Renal pelvis (tissue), 4 donors: ENCODE data around the gene SUPT6H. TPM values are rescaled to one million over a fixed set of nuclear protein-coding genes. Genes with fewer than 3 reads are reported as not detected.
"Not testable (repeated sequence)": the region's sequence is repeated elsewhere in the genome, so short reads cannot be mapped to it uniquely, and the experiment has no call there.

ENCODE experiments used
- DNase-seq: peaks from one replicate; pipeline ENCODE4 v3.0.0-alpha.2; 2013
- polyA plus RNA-seq, 3 donors: library from polyadenylated mRNA; unstranded; fragments of 120-200 nt; gene quantifications; one replicate each; pipeline ENCODE4 v1.2.1, GENCODE V29; 2013; ENCODE audit not compliant: insufficient read length in 3 of 3

The SUPT6H gene
- polyA plus RNA-seq, 3 donors, result 68.0 to 81.6 (median 80.7) TPM

DNA sequence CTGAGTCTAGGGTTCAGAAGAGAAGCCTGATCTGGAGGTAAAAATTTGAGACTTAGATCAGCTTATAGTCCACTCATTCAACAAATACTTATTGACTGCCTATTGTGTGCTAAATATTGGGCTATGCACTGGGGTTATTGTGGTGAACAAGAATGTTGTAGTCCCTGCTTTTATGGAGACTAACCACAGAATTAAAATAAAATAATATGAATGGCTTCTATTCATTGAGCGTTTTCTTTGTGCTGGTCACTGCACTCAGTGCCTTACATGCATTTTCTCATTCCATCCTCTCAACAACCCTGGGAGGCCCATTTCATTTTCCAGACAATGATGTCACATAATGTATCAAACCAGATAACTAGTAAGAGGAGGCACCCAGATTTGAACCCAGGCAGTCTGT, 71.3 kb downstream of the SUPT6H start:
- no peak for DNase-seq

DNA sequence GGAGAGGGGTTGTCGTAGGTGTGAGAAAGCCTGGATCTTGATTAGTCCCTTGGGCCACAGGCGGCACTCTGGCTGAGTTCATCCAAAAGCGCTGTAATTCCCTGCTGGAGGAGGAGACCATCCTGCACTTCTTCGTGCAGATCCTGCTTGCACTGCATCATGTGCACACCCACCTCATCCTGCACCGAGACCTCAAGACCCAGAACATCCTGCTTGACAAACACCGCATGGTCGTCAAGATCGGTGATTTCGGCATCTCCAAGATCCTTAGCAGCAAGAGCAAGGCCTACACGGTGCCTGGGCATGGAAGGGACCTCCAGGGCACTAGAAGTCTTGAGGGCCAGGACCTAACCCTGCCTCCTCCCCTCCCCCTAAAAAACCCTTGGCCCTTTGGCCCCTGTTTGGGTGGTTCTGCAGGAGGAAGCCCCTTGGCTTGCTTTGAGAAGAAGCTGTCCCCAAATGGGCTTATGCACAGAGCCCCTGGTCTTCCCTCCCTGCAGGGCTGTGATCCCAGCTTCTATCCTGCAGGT, 72.8 kb downstream of the SUPT6H start:
- DNase-seq, result no peak

DNA sequence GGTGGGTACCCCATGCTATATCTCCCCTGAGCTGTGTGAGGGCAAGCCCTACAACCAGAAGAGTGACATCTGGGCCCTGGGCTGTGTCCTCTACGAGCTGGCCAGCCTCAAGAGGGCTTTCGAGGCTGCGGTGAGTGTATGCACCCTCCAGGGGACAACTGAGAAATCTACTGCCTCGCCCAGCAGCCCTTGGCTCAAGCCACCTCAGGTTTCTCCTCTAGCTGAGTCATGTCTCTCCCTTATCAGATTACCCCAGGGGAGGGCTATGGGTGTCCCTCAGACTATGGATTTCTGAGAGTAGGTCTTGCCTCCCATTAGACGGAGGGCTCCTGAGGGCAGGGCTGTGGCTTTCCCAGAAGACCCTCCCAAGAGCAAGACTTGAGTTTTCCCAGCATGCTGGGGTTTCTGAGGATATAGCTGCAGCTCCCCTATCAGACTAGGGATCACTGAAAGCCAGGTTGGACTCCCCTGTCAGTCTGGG, 73.3 kb downstream of the SUPT6H start:
- no peak for DNase-seq

DNA sequence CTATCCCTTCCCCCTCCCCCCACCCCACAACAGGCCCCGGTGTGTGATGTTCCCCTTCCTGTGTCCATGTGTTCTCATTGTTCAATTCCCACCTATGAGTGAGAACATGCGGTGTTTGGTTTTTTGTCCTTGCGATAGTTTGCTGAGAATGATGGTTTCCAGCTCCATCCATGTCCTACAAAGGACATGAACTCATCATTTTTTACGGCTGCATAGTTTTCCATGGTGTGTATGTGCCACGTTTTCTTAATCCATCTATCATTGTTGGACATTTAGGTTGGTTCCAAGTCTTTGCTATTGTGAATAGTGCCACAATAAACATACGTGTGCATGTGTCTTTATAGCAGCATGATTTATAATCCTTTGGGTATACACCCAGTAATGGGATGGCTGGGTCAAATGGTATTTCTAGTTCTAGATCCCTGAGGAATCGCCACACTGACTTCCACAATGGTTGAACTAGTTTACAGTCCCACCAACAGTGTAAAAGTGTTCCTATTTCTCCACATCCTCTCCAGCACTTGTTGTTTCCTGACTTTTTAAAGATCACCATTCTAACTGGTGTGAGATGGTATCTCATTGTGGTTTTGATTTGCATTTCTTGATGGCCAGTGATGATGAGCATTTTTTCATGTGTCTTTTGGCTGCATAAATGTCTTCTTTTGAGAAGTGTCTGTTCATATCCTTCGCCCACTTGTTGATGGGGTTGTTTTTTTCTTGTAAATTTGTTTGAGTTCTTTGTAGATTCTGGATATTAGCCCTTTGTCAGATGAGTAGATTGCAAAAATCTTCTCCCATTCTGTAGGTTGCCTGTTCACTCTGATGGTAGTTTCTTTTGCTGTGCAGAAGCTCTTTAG, 74.1 kb downstream of the SUPT6H start:
- not testable (repeated sequence) for DNase-seq

DNA sequence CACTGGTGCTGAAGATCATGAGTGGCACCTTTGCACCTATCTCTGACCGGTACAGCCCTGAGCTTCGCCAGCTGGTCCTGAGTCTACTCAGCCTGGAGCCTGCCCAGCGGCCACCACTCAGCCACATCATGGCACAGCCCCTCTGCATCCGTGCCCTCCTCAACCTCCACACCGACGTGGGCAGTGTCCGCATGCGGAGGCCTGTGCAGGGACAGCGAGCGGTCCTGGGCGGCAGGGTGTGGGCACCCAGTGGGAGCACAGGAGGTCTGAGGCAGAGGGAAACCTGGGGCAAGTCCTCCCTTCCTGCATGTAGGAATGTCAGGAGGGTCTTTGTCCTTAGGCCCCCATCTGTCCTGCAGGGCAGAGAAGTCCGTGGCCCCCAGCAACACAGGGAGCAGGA, 75.3 kb downstream of the SUPT6H start:
- DNase-seq, result no peak

DNA sequence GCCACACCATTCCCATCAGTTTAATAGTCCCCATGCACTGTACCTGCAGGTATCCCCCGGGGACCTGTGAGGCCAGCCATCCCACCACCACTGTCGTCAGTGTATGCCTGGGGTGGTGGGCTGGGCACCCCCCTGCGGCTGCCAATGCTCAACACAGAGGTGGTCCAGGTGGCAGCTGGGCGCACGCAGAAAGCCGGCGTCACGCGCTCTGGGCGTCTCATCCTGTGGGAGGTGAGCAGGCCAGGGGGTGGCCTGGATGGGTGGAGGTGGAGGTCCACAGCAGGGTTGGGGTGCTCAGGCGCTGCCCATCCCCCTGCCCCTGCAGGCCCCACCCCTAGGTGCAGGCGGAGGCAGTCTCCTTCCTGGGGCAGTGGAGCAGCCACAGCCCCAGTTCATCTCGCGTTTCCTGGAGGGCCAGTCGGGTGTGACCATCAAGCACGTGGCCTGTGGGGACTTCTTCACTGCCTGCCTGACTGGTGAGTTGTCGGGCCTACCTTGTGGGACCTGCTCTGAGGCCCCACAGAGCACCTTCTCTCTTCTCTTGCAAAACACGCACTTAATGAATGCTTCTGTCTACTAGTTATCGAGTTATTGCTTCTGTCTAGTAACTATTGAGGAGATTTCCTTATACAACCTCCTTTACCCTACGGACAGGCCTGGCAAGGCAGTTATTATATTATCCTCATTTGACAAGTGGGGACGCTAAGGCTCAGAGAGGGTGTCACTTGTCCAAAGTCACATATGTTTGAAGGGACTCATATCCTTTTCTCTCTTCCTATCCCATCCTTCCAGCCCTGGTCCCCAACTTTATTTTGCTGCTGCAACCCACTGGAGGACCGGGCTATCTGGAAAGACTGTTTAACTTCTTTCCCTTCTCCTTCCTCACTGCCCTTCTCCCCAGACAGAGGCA, 76.0 kb downstream of the SUPT6H start:
- DNase-seq, result peak; percentile 29

DNA sequence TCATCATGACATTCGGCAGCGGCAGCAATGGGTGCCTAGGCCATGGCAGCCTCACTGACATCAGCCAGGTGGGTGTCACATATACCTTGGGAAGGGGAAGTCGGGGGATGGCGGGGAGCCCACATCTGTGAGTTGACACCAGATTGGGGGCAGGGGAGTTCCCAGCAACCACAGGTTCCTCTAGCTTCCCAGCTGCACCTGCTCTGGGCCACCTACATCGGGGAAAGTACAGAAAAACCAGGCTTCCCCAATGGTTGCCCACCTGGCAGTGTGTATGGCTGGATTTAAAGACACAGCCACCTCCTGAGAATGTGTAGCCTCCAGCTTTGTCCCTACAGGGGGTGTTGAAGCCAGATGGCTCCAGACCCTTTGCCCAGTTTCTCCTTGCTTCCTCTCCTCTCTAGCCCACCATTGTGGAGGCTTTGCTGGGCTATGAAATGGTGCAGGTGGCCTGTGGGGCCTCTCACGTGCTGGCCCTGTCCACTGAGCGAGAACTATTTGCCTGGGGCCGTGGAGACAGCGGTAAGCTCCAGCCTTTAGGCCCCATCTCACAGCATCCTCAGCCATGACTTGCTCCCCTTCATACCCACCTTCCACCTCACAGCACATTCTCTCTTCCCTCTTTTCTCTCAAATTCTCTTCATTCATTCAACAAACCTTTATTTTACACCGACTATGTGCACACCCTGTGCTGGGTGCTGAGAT, 76.8 kb downstream of the SUPT6H start:
- no peak for DNase-seq

DNA sequence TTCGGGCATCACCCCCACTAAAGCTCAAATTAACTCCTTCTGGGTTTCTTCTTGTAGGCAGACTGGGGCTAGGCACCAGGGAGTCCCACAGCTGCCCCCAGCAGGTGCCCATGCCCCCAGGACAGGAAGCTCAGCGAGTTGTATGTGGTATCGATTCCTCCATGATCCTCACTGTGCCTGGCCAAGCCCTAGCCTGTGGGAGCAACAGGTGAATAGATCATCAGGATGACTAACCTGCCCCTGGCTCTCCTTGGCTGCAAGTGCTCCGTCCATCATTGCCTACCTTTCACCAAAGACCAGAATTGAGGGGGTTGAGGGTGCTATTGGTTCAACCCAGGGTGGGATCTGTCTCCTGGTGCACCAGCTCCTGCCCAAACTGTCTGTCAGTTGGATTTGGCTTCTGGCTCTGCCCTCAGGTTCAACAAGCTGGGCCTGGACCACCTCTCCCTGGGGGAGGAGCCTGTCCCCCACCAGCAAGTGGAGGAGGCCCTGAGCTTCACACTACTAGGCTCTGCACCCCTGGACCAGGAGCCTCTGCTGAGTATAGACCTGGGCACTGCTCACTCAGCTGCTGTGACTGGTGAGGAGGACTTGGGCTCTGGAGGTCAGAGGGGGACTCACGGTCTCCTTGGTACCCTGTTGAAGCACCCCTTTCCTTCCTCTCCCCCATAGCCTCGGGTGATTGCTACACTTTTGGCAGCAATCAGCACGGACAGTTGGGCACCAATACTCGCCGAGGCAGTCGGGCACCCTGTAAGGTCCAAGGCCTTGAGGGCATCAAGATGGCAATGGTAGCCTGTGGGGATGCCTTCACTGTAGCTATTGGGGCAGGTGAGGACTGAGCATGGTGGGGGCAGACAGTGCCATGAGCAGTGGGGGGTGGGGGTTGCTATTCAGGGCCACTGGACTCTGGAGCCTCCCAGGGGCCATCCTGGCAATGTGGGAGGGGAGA, 78.7 kb downstream of the SUPT6H start:
- no peak for DNase-seq

DNA sequence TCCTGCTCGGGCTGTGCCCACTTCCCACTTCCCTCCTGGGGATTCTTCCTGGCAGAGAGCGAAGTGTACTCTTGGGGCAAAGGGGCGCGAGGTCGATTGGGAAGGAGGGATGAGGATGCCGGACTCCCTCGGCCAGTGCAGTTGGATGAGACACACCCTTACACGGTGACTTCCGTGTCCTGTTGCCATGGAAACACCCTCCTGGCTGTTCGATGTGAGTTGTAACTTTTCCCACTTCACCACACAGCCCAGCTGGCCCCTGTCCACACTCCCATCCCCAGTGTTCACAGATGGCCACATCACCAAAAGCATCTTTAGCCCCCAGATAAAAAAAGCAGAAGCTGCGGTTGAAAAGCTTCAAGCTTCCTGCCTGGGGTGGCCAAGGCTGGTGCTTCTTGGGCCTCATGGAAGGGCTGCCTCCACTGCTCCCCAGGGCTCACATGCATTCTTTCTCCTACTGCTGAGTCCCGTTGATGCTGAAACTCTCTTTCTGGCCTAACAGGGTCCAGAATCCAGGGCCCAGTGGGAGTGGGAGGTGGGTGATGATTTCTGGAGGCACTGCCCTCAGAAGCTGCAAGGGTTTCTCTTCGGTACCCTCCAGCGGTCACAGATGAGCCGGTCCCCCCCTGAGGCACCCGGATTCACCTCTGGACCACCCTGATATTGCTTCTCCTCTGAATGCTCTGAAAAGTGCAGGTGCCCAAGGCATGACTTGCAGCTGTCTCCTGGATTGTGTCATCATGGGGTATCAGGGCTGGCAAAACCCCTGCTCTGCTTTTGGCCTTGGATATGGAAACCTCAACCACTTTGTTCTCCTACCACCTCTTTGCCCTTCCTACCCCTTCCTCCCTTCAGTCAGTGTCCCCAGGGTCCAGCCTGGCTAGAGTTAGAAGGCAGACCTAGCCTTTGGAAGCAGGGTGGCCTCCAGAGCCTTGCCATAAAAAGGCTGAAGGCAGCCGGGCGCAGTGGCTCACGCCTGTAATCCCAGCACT, 79.6 kb downstream of the SUPT6H start:
- no peak for DNase-seq

DNA sequence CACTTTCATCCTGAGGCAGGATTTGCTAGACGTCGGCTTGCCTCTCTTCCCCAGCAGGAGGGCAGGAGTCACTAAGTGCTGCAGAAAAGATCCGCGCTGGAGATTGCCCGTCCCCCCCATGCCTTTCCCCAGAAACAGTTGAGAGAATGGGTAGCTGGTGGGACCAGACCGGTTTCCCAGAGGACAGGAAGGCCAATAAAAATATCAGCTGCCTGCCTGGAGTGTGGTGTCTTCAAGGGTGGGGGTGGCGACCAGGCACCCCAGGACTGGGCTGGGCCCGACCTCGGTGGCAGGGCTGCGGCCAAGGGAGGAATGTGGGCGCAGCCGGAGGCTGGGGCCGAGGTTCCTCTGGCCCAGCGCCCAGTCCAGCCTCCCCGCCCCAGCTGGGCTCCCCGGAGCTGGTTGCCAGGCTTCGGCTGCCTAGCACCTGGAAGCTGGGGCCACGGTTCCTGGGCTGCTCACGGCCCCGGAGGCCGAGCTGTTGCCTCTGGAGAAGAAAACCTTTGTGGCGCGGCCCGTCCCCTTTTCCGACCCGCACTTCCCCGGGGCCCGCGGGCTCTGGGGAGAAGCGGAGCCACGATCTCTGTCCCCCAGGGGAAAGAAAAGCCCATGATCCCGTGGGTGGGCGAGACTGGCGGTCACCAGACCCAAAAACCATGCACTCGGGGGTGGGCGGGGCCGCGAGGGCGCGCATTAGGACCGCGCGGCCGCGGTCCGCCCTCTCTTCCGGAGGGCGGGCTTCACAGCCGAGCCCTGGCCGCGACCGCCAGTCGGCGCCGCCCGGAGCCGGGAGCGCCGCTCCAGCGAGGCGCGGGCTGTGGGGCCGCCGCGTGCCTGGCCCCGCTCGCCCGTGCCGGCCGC, 81.5 kb downstream of the SUPT6H start, which contains the start of gene TRAF4:
TRAF4 (plus strand) TSS at position 769 of the 861 bp plus-strand sequence. CDS start 102 bp downstream, outside the sequence.
- DNase-seq, result peak; percentile 87

DNA sequence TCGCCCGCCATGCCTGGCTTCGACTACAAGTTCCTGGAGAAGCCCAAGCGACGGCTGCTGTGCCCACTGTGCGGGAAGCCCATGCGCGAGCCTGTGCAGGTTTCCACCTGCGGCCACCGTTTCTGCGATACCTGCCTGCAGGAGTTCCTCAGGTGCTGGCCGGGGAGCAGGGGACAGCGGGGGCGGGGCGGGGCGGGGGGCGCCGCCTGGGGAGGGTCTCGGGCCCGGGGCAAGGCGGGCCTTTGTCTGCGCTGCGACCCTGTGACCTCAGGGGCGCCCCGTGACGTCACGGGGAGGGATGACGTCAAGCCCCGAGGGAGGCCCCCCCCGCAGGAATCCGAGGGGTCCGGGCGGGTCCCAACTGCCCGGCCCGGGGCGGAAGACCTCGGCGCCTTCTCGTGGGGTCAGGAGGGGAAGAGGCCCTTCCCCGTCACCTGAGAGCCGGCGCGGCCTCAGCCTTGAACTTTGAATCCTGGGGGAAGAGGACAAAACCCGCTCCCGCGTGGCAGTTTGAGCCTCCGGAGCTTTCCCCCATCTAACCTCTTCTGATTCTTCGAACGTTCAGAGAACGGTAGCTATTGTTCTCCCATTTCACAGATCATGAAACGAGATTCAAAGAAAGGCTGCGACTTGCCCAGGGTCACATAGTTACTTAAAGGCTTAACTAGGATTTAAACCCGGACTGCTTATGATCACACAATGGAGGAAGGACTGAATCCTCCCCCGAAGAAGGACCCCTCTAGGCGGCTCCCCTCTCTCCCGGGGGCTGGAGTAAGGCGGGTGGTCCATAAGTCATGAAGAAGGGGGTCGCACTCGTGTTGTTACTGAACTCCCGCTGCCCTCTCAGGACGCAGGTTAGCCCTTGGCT, 82.3 kb downstream of the SUPT6H start:
- peak; percentile 54 for DNase-seq

DNA sequence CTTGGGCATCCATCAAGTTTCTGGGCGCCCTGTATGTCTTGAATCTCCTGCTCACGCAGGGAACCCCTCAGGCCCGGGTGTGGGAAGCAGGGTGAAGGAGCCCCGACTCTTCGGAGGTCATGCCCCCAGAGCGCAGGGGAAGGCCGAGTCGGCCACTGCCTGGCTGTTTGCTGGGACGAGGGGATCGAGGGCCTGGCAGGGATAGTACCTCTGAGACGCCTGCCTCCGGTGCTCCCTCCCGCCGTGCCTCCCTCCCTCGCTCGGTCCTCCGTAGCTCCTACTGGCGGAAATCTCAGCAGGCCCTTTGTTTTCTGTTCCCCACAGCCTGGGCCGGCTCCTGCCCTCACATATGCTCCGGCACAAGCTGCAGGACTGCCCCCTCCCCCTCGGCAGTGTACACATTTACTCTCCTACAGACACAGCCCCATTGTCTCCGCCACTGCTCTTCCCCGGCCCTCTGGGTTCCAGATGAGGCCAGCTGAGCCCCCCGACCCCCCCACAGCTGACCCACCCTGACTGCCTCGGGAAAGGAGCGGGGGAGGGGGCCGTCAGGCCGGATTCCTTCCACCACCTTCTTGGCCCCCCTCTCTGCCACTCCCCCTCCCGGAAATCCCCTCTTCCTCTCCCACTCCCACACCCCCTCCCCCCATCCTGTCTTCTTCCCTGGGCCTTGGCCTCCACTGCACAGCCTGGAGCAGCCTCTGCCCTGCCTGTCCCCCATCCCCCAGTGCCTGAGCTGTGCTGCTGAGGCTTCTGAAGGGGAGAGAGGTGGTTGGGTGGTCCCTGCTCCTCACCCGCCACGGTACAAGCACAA, 83.2 kb downstream of the SUPT6H start:
- DNase-seq, result peak; percentile 82

DNA sequence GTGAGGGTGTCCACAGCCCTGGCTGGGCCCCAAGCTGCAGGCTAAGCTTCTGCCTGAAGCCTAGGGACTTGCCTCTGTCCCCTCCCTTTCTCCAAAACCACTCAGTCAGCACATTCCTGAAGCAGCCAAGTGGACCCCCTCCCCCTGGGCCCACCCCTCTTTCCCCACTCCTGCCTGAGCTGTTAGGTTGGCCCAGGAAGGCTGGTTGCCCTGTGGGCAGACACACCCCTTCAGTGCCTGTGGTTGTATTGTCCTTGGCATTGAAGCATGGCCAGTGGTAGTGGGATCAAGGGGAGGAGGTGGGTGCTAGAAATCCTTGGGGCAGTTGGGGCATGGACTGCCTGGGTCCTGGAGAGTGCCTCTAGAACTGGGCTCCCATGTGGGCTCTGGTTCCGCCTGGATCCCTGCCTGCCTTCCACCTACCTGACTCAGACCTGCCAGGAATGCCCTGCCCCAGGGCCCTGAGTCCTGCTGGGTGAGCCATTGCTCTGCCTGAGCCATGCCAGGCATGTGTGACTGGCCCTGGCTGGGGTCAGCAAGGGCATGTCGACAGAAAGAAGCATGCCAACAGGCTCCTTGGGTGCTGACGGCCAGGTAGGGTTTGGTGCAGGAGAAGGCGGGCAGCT, 83.9 kb downstream of the SUPT6H start:
- DNase-seq, result peak; percentile 84

DNA sequence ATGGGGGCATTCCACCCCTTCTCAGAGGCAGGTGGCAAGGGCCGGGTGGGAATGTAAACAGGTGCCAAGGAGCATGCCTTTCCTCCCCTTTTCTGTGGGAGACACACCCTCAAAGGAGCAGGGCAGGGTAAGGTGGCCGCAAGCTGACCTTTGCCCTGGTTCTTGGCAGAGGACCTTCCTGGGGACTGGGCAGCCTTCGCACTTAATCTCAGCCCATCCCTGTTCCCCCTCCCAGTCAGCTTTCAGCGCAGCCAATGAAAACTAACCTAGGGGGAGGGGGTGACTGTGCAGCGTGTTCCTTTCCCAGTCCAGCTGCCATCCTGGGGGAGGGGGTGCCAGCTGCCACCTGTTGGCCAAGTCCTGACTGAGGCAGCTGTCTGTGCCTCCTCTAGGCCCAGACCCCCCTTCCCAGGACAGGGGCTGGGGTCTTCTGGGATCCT, 84.6 kb downstream of the SUPT6H start:
- peak; percentile 26 for DNase-seq

DNA sequence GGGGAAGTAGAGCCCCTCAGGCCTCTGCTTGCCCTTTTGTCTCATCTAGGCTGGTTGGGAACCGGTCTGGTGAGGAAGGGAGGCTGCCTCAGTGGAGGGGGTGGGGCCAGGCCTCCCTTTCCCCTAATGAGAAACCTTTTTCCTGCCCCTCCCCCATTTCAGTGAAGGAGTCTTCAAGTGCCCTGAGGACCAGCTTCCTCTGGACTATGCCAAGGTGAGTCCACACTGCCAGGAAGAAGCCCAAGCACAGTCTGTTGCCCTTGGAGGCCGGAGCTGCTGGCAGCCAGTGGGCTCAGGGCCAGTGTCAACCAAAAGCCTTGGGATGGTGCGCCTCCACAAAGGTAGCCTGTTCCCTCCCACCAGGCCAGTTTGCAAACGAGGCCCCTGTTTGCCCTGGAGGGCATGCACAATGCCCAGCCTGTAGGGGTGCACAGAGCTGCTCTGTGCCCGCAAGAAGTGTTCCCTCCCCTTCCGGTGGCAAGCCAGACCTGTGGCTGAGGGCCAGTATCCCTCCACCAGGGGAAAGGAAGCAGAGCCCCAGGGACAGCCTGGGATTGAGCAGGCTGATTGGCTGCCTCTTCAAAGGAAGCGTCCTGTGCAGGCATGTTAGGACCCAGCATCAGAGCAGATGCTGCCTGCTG, 85.2 kb downstream of the SUPT6H start:
- no peak for DNase-seq
